ENCODE data around the gene TJP3. TPM values are rescaled to one million over a fixed set of nuclear protein-coding genes. Genes with fewer than 3 reads are reported as not detected.

Gene TJP3
- total and polyA plus RNA-seq, 3 donors from 2014 or later = 37.2 to 125 (median 81.1) TPM

- no peaks in the 10 kb centered on the region for H3K9me3 ChIP-seq
- H3K36me3 ChIP-seq (ENCODE audit: low read depth, missing control alignments) = no peaks in the 10 kb centered on the region
- WGBS, 2 donors = 86 to 92% methylated on average over 16 of the region's 16 CpGs
- TF ChIP-seq CTCF (IDR thresholded peaks at IDR 0.05) (no peak), POLR2A (IDR thresholded peaks at IDR 0.05) (no peak)
- intact Hi-C loops (cut with DNase I; ENCODE audit: low total_unique reads) = no loop called here
- H3K27me3 ChIP-seq = peaks cover 3% of the 10 kb centered on the region
- no peak overlapping the region for H3K27ac ChIP-seq
- peaks cover 3% of the 10 kb centered on the region for H3K4me1 ChIP-seq
- DNase-seq = no peak
- H3K4me3 ChIP-seq = no peak overlapping the region
Observed at GRCh38 chr19:3716147-3716668, 8.0 kb downstream of the TJP3 start.

- Histone ChIP-seq H3K4me3 (no peak overlapping the region), H3K9me3 (no peaks in the 10 kb centered on the region), H3K36me3 (ENCODE audit: low read depth, missing control alignments) (no peaks in the 10 kb centered on the region), H3K27me3 (peaks cover 3% of the 10 kb centered on the region), H3K4me1 (no peaks in the 10 kb centered on the region), H3K27ac (no peak overlapping the region)
- no peak for DNase-seq
- intact Hi-C loops (cut with DNase I; ENCODE audit: low total_unique reads) = no loop called here
- no peak for TF ChIP-seq POLR2A (IDR thresholded peaks at IDR 0.05)
- TF ChIP-seq CTCF (IDR thresholded peaks at IDR 0.05) = no peak
- 86 to 89% methylated on average over 4 of the region's 4 CpGs for WGBS, 2 donors
Observed at GRCh38 chr19:3719868-3720267, 11.7 kb downstream of the TJP3 start.

GRCh38 chr19:3720349-3720917, 12.2 kb downstream of the TJP3 start:
- WGBS, 2 donors = 21 to 23% methylated on average over 9 of the region's 9 CpGs
- no peaks in the 10 kb centered on the region for H3K9me3 ChIP-seq
- TF ChIP-seq CTCF (IDR thresholded peaks at IDR 0.05) = no peak
- no peak for TF ChIP-seq POLR2A (IDR thresholded peaks at IDR 0.05)
- no peaks in the 10 kb centered on the region for H3K4me1 ChIP-seq
- no peak overlapping the region for H3K27ac ChIP-seq
- no peak for DNase-seq
- H3K36me3 ChIP-seq (ENCODE audit: low read depth, missing control alignments) = no peaks in the 10 kb centered on the region
- H3K27me3 ChIP-seq = peaks cover 3% of the 10 kb centered on the region
- peak overlapping the region in 1 of 2 donors; percentile 35 for H3K4me3 ChIP-seq
- intact Hi-C loops (cut with DNase I; ENCODE audit: low total_unique reads) = no loop called here

GRCh38 chr19:3721131-3721886, 13.1 kb downstream of the TJP3 start:
- TF ChIP-seq CTCF (IDR thresholded peaks at IDR 0.05) (peak in 2 of 3 experiments; percentile 13 to 41), POLR2A (IDR thresholded peaks at IDR 0.05) (no peak)
- H3K4me3 ChIP-seq = peak overlapping the region in 1 of 2 donors; percentile 35
- H3K36me3 ChIP-seq (ENCODE audit: low read depth, missing control alignments) = no peaks in the 10 kb centered on the region
- peaks cover 3% of the 10 kb centered on the region for H3K27me3 ChIP-seq
- intact Hi-C loops (cut with DNase I; ENCODE audit: low total_unique reads) = no loop called here
- WGBS, 2 donors = 12 to 15% methylated on average over 16 to 46 of the region's 46 CpGs
- H3K9me3 ChIP-seq = no peaks in the 10 kb centered on the region
- no peak overlapping the region for H3K27ac ChIP-seq
- peak; percentile 88 for DNase-seq
- H3K4me1 ChIP-seq = no peaks in the 10 kb centered on the region
